NCI-H524 treated with DMSO at 0.1 percent for 48 hours (cell line): ENCODE measurements around the gene HBG1.
A peak's percentile ranks its signal among the peaks of the same experiment; 100 is the strongest.

Source experiments
- DNase-seq: peaks from one replicate; lab custom pipeline; 2025; lab: John Stamatoyannopoulos, UW

The HBG1 gene

GRCh38 chr11:5226732-5227310 lies 22.8 kb downstream of the HBG1 start, which contains the start of gene HBB:
HBB (minus strand) TSS chr11:5227071; CDS start chr11:5227021, 50 bp downstream.
- peak; percentile 6 for DNase-seq

GRCh38 chr11:5225480-5225871 lies 24.2 kb downstream of the HBG1 start:
- no peak for DNase-seq

GRCh38 chr11:5224538-5225479 lies 24.8 kb downstream of the HBG1 start:
- DNase-seq = no peak

- DNase-seq = no peak
These were observed 26.0 kb downstream of the HBG1 start for GRCh38 chr11:5223686-5224085.

GRCh38 chr11:5223146-5223545 lies 26.5 kb downstream of the HBG1 start:
- DNase-seq = no peak

GRCh38 chr11:5210376-5210885 lies 39.2 kb downstream of the HBG1 start:
- no peak for DNase-seq

GRCh38 chr11:5204787-5205186 lies 44.9 kb downstream of the HBG1 start:
- DNase-seq = no peak

GRCh38 chr11:5203366-5203765 lies 46.3 kb downstream of the HBG1 start:
- DNase-seq = no peak

GRCh38 chr11:5200582-5200981 lies 49.1 kb downstream of the HBG1 start, which contains the start of gene OR51V1:
OR51V1 (minus strand) TSS chr11:5200682; CDS start chr11:5200682, 0 bp downstream.
- no peak for DNase-seq

- DNase-seq = no peak
These were observed 51.4 kb downstream of the HBG1 start for GRCh38 chr11:5198285-5198684.
